GM12891 (cell line): Measurements from ENCODE around the gene OR1G1. TPM values are rescaled to one million over a fixed set of nuclear protein-coding genes. Genes with fewer than 3 reads are reported as not detected.
"Not testable (repeated sequence)": the region's sequence is repeated elsewhere in the genome, so short reads cannot be mapped to it uniquely, and the experiment has no call there.

ENCODE experiments used
- DNase-seq: peaks from one replicate; pipeline ENCODE4 v3.0.0; 2011; ENCODE audit warnings: low spot score; ENCODE audit not compliant: insufficient read length
- FAIRE-seq: peaks from 2 replicates; lab custom pipeline; 2011; peaks lifted over from hg19 to GRCh38; lab: Jason Lieb, UNC
- PAX5 ChIP-seq: IDR thresholded peaks from 2 replicates; pipeline ENCODE4 v1.6.1; 2011; ENCODE audit warnings: low read length, moderate library complexity, mild to moderate bottlenecking; ENCODE audit not compliant: insufficient read depth, severe bottlenecking
- POLR2A ChIP-seq: IDR thresholded peaks from 2 replicates; pipeline ENCODE4 v1.6.1; 2011; ENCODE audit warnings: low read depth, low read length, control low read depth
- POLR2AphosphoS5 ChIP-seq: IDR thresholded peaks from 2 replicates; pipeline ENCODE4 v1.6.1; 2011; ENCODE audit warnings: low read depth, low read length, control low read depth
- POU2F2 ChIP-seq: IDR thresholded peaks from 2 replicates; pipeline ENCODE4 v1.6.1; 2011; ENCODE audit warnings: low read depth, mild to moderate bottlenecking, control low read depth, low read length, moderate library complexity
- SPI1 ChIP-seq: IDR thresholded peaks from 2 replicates; pipeline ENCODE4 v1.6.1; 2011; ENCODE audit warnings: low read depth, low read length, control low read depth
- TAF1 ChIP-seq: IDR thresholded peaks from 2 replicates; pipeline ENCODE4 v1.6.1; 2011; ENCODE audit warnings: low read depth, low read length, control low read depth
- polyA plus RNA-seq: library from polyadenylated mRNA; unstranded; fragments of >200 nt; gene quantifications from one replicate; pipeline ENCODE4 v1.2.1, GENCODE V29; 2012; ENCODE audit warnings: low read depth, missing spikeins, inconsistent platforms; ENCODE audit not compliant: missing spikeins

OR1G1 gene
- polyA plus RNA-seq = not detected

GRCh38 chr17:3127451-3127850, at the start of gene OR1G1:
TSS of gene OR1G1 (minus strand) at chr17:3127551. CDS start at chr17:3127551, 0 bp downstream.
- DNase-seq = no peak
- TF ChIP-seq POU2F2 (no peak), POLR2A (no peak), SPI1 (no peak), POLR2AphosphoS5 (no peak), TAF1 (no peak), PAX5 (no peak)
- no peak for FAIRE-seq

- TF ChIP-seq PAX5 (no peak), SPI1 (peak; percentile 94)
- FAIRE-seq (no peak), DNase-seq (no peak)
Observed at GRCh38 chr17:3167574-3167973, 40.2 kb upstream of the OR1G1 start.

DNA sequence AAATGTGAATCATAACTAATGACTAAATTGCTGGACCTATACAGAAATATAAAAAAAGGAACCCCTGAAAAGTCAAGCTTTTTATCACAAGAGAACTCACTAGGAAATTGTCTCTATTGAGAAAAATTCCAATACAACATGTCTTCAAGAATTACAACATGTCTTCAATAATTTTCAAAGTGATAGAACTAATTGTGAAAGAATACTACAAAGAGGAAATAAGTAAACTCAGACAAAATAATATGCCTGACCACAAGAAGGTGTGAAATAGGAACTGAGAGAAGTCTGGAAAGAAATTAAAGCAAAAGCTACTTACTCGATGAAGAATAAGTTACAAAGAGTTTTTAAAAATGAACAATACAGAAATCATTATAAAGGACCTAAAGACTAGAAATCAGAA, 29.9 kb upstream of the OR1G1 start:
- TF ChIP-seq POLR2AphosphoS5 (no peak), SPI1 (no peak), PAX5 (no peak), POLR2A (no peak), TAF1 (no peak)
- DNase-seq = no peak
- no peak for FAIRE-seq

DNA sequence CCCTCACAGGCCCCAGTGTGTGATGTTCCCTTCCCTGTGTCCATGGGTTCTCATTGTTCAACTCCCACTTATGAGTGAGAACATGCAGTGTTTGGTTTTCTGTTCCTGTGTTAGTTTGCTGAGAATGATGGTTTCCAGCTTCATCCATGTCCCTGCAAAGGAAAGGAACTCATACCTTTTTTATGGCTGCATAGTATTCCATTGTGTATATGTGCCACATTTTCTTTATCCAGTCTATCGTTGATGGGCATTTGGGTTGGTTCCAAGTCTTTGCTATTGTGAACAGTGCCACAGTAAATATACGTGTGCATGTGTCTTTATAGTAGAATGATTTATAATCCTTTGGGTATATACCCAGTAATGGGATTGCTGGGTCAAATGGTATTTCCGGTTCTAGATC, 10.1 kb upstream of the OR1G1 start:
- not testable (repeated sequence) for DNase-seq, FAIRE-seq

GRCh38 chr17:3104322-3104721, 23.0 kb downstream of the OR1G1 start, which contains the start of gene OR1D2:
TSS of gene OR1D2 (minus strand) at chr17:3104422. CDS start at chr17:3092996, 11,426 bp downstream.
- no peak for FAIRE-seq
- no peak for TF ChIP-seq POU2F2
- no peak for TF ChIP-seq PAX5
- no peak for TF ChIP-seq POLR2AphosphoS5
- no peak for TF ChIP-seq TAF1
- TF ChIP-seq POLR2A = no peak
- TF ChIP-seq SPI1 = no peak
- no peak for DNase-seq
